HG02763 (cell line): ENCODE data around the gene SND1.
A peak's percentile ranks its signal among the peaks of the same experiment; 100 is the strongest.

Experiments used
- ATAC-seq: cut with Tn5 transposase; IDR thresholded peaks from one replicate; pipeline ENCODE4 v1.9.1; 2021; ENCODE audit warnings: mild to moderate bottlenecking, moderate library complexity; ENCODE audit not compliant: unreplicated experiment

SND1 gene

GRCh38 chr7:128031901-128032604 lies 380.1 kb downstream of the SND1 start:
- ATAC-seq = peak; percentile 55

- no peak for ATAC-seq
Observed at GRCh38 chr7:128032605-128033235, 380.7 kb downstream of the SND1 start.

GRCh38 chr7:128033246-128033645 lies 381.3 kb downstream of the SND1 start:
- no peak for ATAC-seq

GRCh38 chr7:128034825-128035224 lies 382.8 kb downstream of the SND1 start:
- no peak for ATAC-seq

GRCh38 chr7:128035712-128036111 lies 383.7 kb downstream of the SND1 start:
- no peak for ATAC-seq

GRCh38 chr7:128036226-128036940 lies 384.4 kb downstream of the SND1 start:
- peak; percentile 36 for ATAC-seq

GRCh38 chr7:128037081-128037480 lies 385.1 kb downstream of the SND1 start:
- no peak for ATAC-seq

- ATAC-seq = peak; percentile 38
Observed at GRCh38 chr7:128037880-128038619, 386.1 kb downstream of the SND1 start.

GRCh38 chr7:128039544-128039953 lies 387.6 kb downstream of the SND1 start:
- ATAC-seq = no peak

- ATAC-seq = no peak
Observed at GRCh38 chr7:128040205-128040604, 388.2 kb downstream of the SND1 start.

GRCh38 chr7:128041203-128041602 lies 389.2 kb downstream of the SND1 start:
- no peak for ATAC-seq

GRCh38 chr7:128042012-128042411 lies 390.0 kb downstream of the SND1 start:
- no peak for ATAC-seq

- no peak for ATAC-seq
Observed at GRCh38 chr7:128044064-128044463, 392.1 kb downstream of the SND1 start.

GRCh38 chr7:128045158-128045557 lies 393.2 kb downstream of the SND1 start:
- ATAC-seq = no peak

- no peak for ATAC-seq
Observed at GRCh38 chr7:128045766-128046165, 393.8 kb downstream of the SND1 start.

- ATAC-seq = no peak
Observed at GRCh38 chr7:128052404-128052803, 400.4 kb downstream of the SND1 start.

GRCh38 chr7:128053023-128053422 lies 401.0 kb downstream of the SND1 start:
- no peak for ATAC-seq

- ATAC-seq = no peak
Observed at GRCh38 chr7:128053991-128054390, 402.0 kb downstream of the SND1 start.

- no peak for ATAC-seq
Observed at GRCh38 chr7:128054511-128054910, 402.5 kb downstream of the SND1 start.

GRCh38 chr7:128055637-128056036 lies 403.6 kb downstream of the SND1 start:
- ATAC-seq = no peak

- ATAC-seq = no peak
Observed at GRCh38 chr7:128056901-128057300, 404.9 kb downstream of the SND1 start.
